ENCODE measurements around the gene S100A3.

Gene S100A3

DNA sequence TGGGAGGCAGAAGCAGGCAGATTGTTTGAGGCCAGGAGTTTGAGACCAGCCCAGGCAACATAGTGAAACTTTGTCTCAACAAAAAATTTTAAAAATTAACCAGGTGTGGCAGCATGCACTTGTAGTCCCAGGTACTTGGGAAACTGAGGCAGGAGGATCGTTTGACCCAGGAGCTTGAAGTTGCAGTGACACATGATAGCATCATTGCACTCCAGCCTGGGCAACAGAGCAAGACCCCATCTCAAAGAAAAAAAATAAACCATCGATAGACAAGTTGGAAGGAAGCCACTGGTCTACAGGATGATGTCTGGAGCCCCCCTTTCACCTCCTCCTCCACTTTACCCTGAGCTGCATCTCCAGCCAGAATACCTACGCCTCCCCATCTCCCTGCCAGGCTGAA, 29.8 kb downstream of the S100A3 start:
- Histone ChIP-seq H3K9ac (ENCODE audit: insufficient read length, low read depth) (no peak overlapping the region), H3K9me3 (ENCODE audit: insufficient read depth, low read length) (peaks cover 10% of the 10 kb centered on the region; the same call in 1 of the 2 replicates), H3K36me3 (ENCODE audit: insufficient read depth, insufficient read length, low read length) (no peaks in the 10 kb centered on the region), H3K4me3 (ENCODE audit: insufficient read length, low read depth) (no peak overlapping the region), H3K4me1 (ENCODE audit: insufficient read depth, insufficient read length) (peaks cover 13% of the 10 kb centered on the region), H3K27me3 (ENCODE audit: insufficient read depth, insufficient read length) (peaks cover 12% of the 10 kb centered on the region)
- no peak for DNase-seq (ENCODE audit: low read depth, low spot score)
- TF ChIP-seq SUZ12 (IDR thresholded peaks at IDR 0.05; ENCODE audit: extremely low read depth, insufficient read depth, insufficient read length) (no peak), ZNF274 (IDR thresholded peaks at IDR 0.05; ENCODE audit: low read depth, low read length) (no peak), YY1 (IDR thresholded peaks at IDR 0.05; ENCODE audit: insufficient read depth, insufficient read length) (no peak)

DNA sequence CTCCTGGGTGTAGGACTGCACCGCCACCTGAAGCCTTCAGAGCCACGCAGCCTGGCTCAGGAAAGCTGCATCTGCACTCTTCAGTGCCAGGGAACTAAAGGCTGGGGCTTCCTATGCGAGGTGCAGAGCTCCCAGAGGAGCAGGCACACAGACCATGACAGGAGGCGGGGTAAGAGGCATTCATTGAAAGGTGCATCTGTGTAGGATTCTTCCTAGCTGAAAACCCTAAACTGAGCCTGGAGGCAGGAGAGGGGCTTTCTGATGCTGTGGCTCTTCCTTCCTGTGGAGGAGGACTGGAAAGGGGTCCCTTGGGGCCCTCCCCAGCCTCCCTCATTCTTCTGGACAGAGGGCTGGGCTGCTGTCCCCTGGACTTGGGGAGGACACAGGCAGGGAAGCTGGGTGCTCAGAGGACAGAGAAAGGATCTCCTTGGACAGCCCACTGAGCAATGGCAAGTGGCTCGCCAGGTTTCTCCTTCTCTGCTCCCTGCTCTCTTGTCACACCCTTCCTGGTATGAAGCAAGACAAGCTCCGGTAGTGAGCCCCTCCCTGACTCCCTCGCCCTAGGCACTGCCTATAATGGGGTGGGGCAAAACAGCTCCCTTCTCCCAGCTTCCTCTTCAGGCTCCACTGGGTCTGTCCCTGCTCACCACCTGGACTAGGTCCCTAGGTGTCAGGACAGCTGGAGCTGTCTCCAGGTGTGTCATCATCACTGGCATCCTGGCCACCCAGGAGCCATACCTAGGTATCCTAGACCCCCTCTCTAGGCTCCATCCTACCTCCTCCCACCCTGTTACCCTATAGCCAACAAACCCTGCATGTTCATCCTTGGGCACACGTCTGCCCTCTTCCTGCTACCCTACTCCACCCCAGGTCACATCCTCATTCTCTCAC, 33.3 kb downstream of the S100A3 start:
- Histone ChIP-seq H3K4me1 (ENCODE audit: insufficient read depth, insufficient read length) (peaks cover 13% of the 10 kb centered on the region), H3K9ac (ENCODE audit: insufficient read length, low read depth) (peak overlapping the region; percentile 22), H3K4me3 (ENCODE audit: insufficient read length, low read depth) (no peak overlapping the region), H3K9me3 (ENCODE audit: insufficient read depth, low read length) (peaks cover 1% of the 10 kb centered on the region; the same call in 1 of the 2 replicates), H3K36me3 (ENCODE audit: insufficient read depth, insufficient read length, low read length) (no peaks in the 10 kb centered on the region), H3K27me3 (ENCODE audit: insufficient read depth, insufficient read length) (peaks cover 23% of the 10 kb centered on the region)
- no peak for TF ChIP-seq SUZ12 (IDR thresholded peaks at IDR 0.05; ENCODE audit: extremely low read depth, insufficient read depth, insufficient read length)
- no peak for TF ChIP-seq ZNF274 (IDR thresholded peaks at IDR 0.05; ENCODE audit: low read depth, low read length)
- no peak for TF ChIP-seq YY1 (IDR thresholded peaks at IDR 0.05; ENCODE audit: insufficient read depth, insufficient read length)
- DNase-seq (ENCODE audit: low read depth, low spot score): no peak

DNA sequence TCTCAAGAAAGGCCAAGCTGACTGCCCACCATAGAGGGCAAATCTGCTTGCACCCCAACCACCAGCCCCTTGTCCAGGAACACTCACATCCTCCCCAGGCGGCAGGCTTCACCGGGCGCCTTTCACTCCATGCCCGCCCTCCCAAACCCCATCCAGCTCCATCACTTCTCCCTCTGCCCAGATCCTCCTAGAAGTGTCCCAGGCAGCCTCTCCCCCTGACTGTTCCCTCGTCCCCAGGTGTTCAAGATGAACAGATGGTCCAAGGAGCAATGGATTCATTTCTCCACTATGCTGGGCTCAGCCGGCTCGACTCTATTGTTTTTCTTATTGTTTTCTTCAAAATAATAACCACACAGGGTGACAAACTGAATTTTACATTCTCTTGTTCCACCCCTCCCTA, 35.4 kb downstream of the S100A3 start:
- peaks cover 13% of the 10 kb centered on the region for H3K4me1 ChIP-seq (ENCODE audit: insufficient read depth, insufficient read length)
- DNase-seq (ENCODE audit: low read depth, low spot score): no peak
- no peak overlapping the region for H3K4me3 ChIP-seq (ENCODE audit: insufficient read length, low read depth)
- H3K9me3 ChIP-seq (ENCODE audit: insufficient read depth, low read length): no peaks in the 10 kb centered on the region
- H3K9ac ChIP-seq (ENCODE audit: insufficient read length, low read depth): no peak overlapping the region
- peaks cover 22% of the 10 kb centered on the region for H3K27me3 ChIP-seq (ENCODE audit: insufficient read depth, insufficient read length)
- no peaks in the 10 kb centered on the region for H3K36me3 ChIP-seq (ENCODE audit: insufficient read depth, insufficient read length, low read length)
- no peak for TF ChIP-seq YY1 (IDR thresholded peaks at IDR 0.05; ENCODE audit: insufficient read depth, insufficient read length)
- no peak for TF ChIP-seq ZNF274 (IDR thresholded peaks at IDR 0.05; ENCODE audit: low read depth, low read length)
- no peak for TF ChIP-seq SUZ12 (IDR thresholded peaks at IDR 0.05; ENCODE audit: extremely low read depth, insufficient read depth, insufficient read length)

DNA sequence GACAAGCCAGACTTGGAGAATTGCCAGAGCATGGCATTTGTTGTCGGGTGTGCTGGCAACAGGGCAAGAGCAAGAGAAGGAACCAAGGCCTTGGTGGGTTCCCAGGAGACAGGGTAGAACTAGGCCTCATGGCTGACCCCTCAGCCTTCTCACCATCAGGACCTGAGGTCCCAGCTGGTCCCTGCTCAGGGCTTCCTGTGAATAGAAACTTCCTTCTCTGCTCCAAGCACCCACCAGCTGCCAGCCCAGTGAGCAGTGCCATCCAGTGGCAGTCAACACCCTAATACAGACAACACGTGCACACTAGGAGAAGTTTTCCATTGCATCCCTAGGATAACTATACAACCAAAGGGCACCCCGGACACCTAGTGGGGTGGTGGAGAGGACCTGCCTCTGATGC, 36.0 kb downstream of the S100A3 start:
- Histone ChIP-seq H3K4me3 (ENCODE audit: insufficient read length, low read depth) (no peak overlapping the region), H3K4me1 (ENCODE audit: insufficient read depth, insufficient read length) (peaks cover 11% of the 10 kb centered on the region)

DNA sequence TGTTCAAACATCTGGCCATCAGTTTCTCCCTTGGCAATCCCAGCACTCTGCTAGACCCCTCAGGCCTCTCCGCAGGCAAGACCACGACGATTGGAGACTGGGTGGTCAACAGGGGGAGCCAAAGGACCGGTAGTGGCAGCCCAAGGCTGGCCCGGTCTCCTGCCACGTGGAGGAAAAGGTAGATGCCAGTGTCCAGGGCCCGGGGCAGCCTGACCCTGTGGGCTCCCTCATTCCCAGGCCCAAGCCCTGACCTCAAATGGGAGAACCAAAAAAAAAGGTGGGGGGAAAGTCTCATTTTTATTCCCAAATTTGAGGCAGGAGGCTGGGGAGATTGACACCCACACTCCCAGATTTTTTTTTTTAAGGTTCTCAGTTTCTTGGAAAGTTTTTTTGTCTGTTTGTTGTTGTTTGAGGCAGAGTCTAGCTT, 38.1 kb downstream of the S100A3 start:
- Histone ChIP-seq H3K9ac (ENCODE audit: insufficient read length, low read depth) (no peak overlapping the region), H3K9me3 (ENCODE audit: insufficient read depth, low read length) (no peaks in the 10 kb centered on the region), H3K36me3 (ENCODE audit: insufficient read depth, insufficient read length, low read length) (no peaks in the 10 kb centered on the region), H3K27me3 (ENCODE audit: insufficient read depth, insufficient read length) (peaks cover 16% of the 10 kb centered on the region), H3K4me3 (ENCODE audit: insufficient read length, low read depth) (no peak overlapping the region), H3K4me1 (ENCODE audit: insufficient read depth, insufficient read length) (peaks cover 16% of the 10 kb centered on the region)
- no peak for TF ChIP-seq SUZ12 (IDR thresholded peaks at IDR 0.05; ENCODE audit: extremely low read depth, insufficient read depth, insufficient read length)
- no peak for TF ChIP-seq ZNF274 (IDR thresholded peaks at IDR 0.05; ENCODE audit: low read depth, low read length)
- TF ChIP-seq YY1 (IDR thresholded peaks at IDR 0.05; ENCODE audit: insufficient read depth, insufficient read length): no peak
- DNase-seq (ENCODE audit: low read depth, low spot score): peak; percentile 90

More for the DNA sequence above, 36.0 kb downstream of the S100A3 start:
- no peak for DNase-seq (ENCODE audit: low read depth, low spot score)
- TF ChIP-seq ZNF274 (IDR thresholded peaks at IDR 0.05; ENCODE audit: low read depth, low read length): no peak
- TF ChIP-seq YY1 (IDR thresholded peaks at IDR 0.05; ENCODE audit: insufficient read depth, insufficient read length): no peak
- no peak overlapping the region for H3K9ac ChIP-seq (ENCODE audit: insufficient read length, low read depth)
- H3K27me3 ChIP-seq (ENCODE audit: insufficient read depth, insufficient read length): peaks cover 20% of the 10 kb centered on the region
- H3K36me3 ChIP-seq (ENCODE audit: insufficient read depth, insufficient read length, low read length): no peaks in the 10 kb centered on the region
- H3K9me3 ChIP-seq (ENCODE audit: insufficient read depth, low read length): no peaks in the 10 kb centered on the region

DNA sequence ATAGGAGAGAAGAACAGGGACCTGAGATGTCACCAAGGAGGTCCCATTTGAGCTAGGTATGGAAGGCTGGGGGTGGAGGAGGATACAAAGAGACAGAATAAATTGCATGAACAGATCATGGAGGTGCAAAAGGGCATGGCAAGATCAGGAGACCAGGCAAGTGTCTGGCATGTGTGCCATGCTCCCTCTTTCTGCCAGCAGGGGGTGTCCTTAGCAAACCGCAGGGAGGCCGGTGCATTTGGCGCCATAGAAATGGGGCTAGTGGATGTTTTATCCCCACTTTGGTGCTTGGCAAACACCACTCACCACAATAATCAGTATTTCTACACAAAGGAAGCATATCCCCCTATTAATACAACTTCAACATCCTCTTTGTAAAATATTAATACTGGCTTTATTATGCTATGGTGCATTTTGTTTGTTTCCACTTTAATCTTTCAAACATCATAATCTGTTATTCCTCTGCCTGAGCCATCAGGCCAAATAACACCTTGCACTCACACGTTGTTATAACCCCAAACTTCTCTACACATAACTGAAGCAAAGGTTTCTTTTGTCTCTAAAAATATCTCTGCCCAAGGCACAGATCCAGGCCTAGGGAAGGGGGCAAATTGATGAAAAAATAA, 39.2 kb downstream of the S100A3 start:
- H3K9ac ChIP-seq (ENCODE audit: insufficient read length, low read depth): no peak overlapping the region
- no peaks in the 10 kb centered on the region for H3K36me3 ChIP-seq (ENCODE audit: insufficient read depth, insufficient read length, low read length)
- no peak for TF ChIP-seq SUZ12 (IDR thresholded peaks at IDR 0.05; ENCODE audit: extremely low read depth, insufficient read depth, insufficient read length)
- TF ChIP-seq ZNF274 (IDR thresholded peaks at IDR 0.05; ENCODE audit: low read depth, low read length): no peak
- TF ChIP-seq YY1 (IDR thresholded peaks at IDR 0.05; ENCODE audit: insufficient read depth, insufficient read length): no peak
- H3K9me3 ChIP-seq (ENCODE audit: insufficient read depth, low read length): no peaks in the 10 kb centered on the region
- peaks cover 14% of the 10 kb centered on the region for H3K27me3 ChIP-seq (ENCODE audit: insufficient read depth, insufficient read length)
- H3K4me1 ChIP-seq (ENCODE audit: insufficient read depth, insufficient read length): peaks cover 9% of the 10 kb centered on the region
- H3K4me3 ChIP-seq (ENCODE audit: insufficient read length, low read depth): no peak overlapping the region
- DNase-seq (ENCODE audit: low read depth, low spot score): no peak

DNA sequence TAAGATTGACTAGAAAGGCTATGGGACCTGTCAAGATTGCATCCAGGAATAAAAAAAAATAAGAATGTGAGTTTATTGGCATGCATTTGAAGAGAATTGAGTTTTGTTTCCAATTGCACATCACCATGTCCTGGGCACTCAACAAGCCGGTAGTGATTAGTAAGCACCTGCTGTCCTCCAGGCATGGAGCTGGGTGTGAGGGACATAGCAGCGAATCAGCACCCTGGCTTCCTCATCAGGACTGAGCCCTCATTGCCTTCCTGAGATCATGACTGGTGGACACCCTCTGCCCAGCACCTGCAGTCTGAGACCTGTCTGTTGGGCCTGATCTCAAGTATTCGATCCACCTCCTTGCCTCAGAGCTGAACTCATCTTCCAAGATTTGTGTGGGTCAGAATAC, 40.0 kb downstream of the S100A3 start:
- Histone ChIP-seq H3K9ac (ENCODE audit: insufficient read length, low read depth) (no peak overlapping the region), H3K36me3 (ENCODE audit: insufficient read depth, insufficient read length, low read length) (no peaks in the 10 kb centered on the region), H3K4me1 (ENCODE audit: insufficient read depth, insufficient read length) (peaks cover 9% of the 10 kb centered on the region), H3K4me3 (ENCODE audit: insufficient read length, low read depth) (no peak overlapping the region), H3K27me3 (ENCODE audit: insufficient read depth, insufficient read length) (peaks cover 10% of the 10 kb centered on the region), H3K9me3 (ENCODE audit: insufficient read depth, low read length) (no peaks in the 10 kb centered on the region)
- TF ChIP-seq YY1 (IDR thresholded peaks at IDR 0.05; ENCODE audit: insufficient read depth, insufficient read length): no peak
- TF ChIP-seq ZNF274 (IDR thresholded peaks at IDR 0.05; ENCODE audit: low read depth, low read length): no peak
- no peak for TF ChIP-seq SUZ12 (IDR thresholded peaks at IDR 0.05; ENCODE audit: extremely low read depth, insufficient read depth, insufficient read length)
- DNase-seq (ENCODE audit: low read depth, low spot score): no peak

Data from NT2/D1 (cell line).